GM18526 (cell line): ENCODE results near the gene GLRA3.

Experiments used
- POLR2A ChIP-seq: IDR thresholded peaks from 3 replicates; pipeline ENCODE4 v1.6.1; 2011; ENCODE audit not compliant: insufficient read length; ENCODE audit errors: extremely low read depth

The GLRA3 gene

GRCh38 chr4:174847801-174848427 is 18.9 kb upstream of the GLRA3 start:
- TF ChIP-seq POLR2A = no peak

- TF ChIP-seq POLR2A = no peak
Measured at GRCh38 chr4:174835536-174835935, 6.5 kb upstream of the GLRA3 start.

GRCh38 chr4:174834477-174834876 is 5.4 kb upstream of the GLRA3 start:
- TF ChIP-seq POLR2A = no peak

GRCh38 chr4:174826660-174827059 is 2.4 kb downstream of the GLRA3 start:
- TF ChIP-seq POLR2A = no peak

- no peak for TF ChIP-seq POLR2A
Measured at GRCh38 chr4:174815282-174815681, 13.8 kb downstream of the GLRA3 start.

GRCh38 chr4:174813292-174813691 is 15.8 kb downstream of the GLRA3 start:
- no peak for TF ChIP-seq POLR2A

- no peak for TF ChIP-seq POLR2A
Measured at GRCh38 chr4:174810834-174811233, 18.2 kb downstream of the GLRA3 start.

GRCh38 chr4:174808836-174809235 is 20.2 kb downstream of the GLRA3 start:
- no peak for TF ChIP-seq POLR2A

- TF ChIP-seq POLR2A = no peak
Measured at GRCh38 chr4:174808119-174808518, 20.9 kb downstream of the GLRA3 start.

GRCh38 chr4:174805746-174806145 is 23.3 kb downstream of the GLRA3 start:
- no peak for TF ChIP-seq POLR2A

GRCh38 chr4:174794543-174795094 is 34.4 kb downstream of the GLRA3 start:
- TF ChIP-seq POLR2A = no peak

GRCh38 chr4:174789657-174790056 is 39.4 kb downstream of the GLRA3 start:
- no peak for TF ChIP-seq POLR2A

GRCh38 chr4:174775366-174775765 is 53.7 kb downstream of the GLRA3 start:
- no peak for TF ChIP-seq POLR2A

- TF ChIP-seq POLR2A = no peak
Measured at GRCh38 chr4:174764105-174764729, 64.8 kb downstream of the GLRA3 start.

GRCh38 chr4:174763454-174764104 is 65.5 kb downstream of the GLRA3 start:
- no peak for TF ChIP-seq POLR2A

GRCh38 chr4:174761451-174761850 is 67.6 kb downstream of the GLRA3 start:
- no peak for TF ChIP-seq POLR2A
